Heart left ventricle (tissue), 13 donors: ENCODE measurements around the gene ARL8B.
"Not testable (repeated sequence)": the region's sequence is repeated elsewhere in the genome, so short reads cannot be mapped to it uniquely, and the experiment has no call there.

ENCODE experiments used
- POLR2A ChIP-seq, 2 donors: fragments of 450-650 bp; IDR thresholded peaks; one replicate each; pipeline ENCODE4 v1.6.1; 2017; ENCODE audit warnings: antibody characterized with exemption in 2 of 2, mild to moderate bottlenecking in 2 of 2, moderate library complexity in 2 of 2
- TF ChIP-seq, protein P1 (sequence below), 12 donors: fragments of 200-600 bp; sonication (generic) in 4 of 12; IDR thresholded peaks; one replicate each; pipeline versions ENCODE4 v1.5.0 to v1.8.0; 2018 to 2022; ENCODE audit warnings: antibody characterized with exemption in 12 of 12, mild to moderate bottlenecking in 5 of 12
- donor health status: ischemic (EF 13 %, LVEDD 7.1; RV severe dilation, severe dysfunction).
- donor health status: DM: no; HTN: yes; CAD: no.
- donor health status: DM: no; HTN: no; CAD: no.
- donor health status: ischemic (EF 25% LVEDD 6.9; RV normal size, moderate dysfunction).
- donor health status: ischemic (EF 25% LVEDD 5.7; RV mildly dilated, moderate dysfunction).
- donor health status: ischemic (EF 35%, LVEDD 5.7; RV mildly dilated, moderate dysfunction).
- donor health status: nonischemic (EF 11% LVEDD 7.7; RV severe dilation, severe dysfunction).
- donor health status: DM: yes; HTN: yes; CAD: no.
- donor health status: PGD.
- donor health status: ischemic (EF 29% LVEDD 5.4; RV normal size, mild dysfunction).
- donor health status: nonischemic (EF 23%, LVEDD 6.1; RV moderate dilation, normal function).

DNA sequence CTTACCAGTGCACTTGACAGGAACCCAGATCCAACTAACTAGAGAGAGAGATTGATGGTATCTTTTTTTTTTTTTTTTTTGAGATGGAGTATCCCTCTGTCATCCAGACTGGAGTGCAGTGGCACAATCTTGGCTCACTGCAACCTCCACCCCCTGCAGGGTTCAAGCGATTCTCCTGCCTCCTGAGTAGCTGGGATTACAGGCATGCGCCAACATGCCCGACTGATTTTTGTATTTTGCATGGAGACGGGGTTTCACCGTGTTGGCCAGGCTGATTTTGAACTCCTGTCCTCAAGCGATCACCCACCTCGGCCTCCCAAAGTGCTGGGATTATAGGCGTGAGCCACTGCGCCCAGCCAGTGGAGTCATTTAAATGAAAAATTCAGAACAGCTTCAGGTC is 15.7 kb upstream of the ARL8B start:
- TF ChIP-seq, protein P1, sequence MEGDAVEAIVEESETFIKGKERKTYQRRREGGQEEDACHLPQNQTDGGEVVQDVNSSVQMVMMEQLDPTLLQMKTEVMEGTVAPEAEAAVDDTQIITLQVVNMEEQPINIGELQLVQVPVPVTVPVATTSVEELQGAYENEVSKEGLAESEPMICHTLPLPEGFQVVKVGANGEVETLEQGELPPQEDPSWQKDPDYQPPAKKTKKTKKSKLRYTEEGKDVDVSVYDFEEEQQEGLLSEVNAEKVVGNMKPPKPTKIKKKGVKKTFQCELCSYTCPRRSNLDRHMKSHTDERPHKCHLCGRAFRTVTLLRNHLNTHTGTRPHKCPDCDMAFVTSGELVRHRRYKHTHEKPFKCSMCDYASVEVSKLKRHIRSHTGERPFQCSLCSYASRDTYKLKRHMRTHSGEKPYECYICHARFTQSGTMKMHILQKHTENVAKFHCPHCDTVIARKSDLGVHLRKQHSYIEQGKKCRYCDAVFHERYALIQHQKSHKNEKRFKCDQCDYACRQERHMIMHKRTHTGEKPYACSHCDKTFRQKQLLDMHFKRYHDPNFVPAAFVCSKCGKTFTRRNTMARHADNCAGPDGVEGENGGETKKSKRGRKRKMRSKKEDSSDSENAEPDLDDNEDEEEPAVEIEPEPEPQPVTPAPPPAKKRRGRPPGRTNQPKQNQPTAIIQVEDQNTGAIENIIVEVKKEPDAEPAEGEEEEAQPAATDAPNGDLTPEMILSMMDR (IDR thresholded peaks at IDR 0.05), result not testable (repeated sequence)
- TF ChIP-seq POLR2A (IDR thresholded peaks at IDR 0.05), result not testable (repeated sequence)
